Loucy (cell line): ENCODE results near the gene ZNF480.

Source experiments
- H2AFZ ChIP-seq: fragments of 200-600 bp; sonication (generic); 2 replicates; pipeline ENCODE4 v1.6.0; 2016; ENCODE audit warnings: antibody characterized with exemption, mild to moderate bottlenecking, low read length, moderate library complexity
- H3F3A ChIP-seq: fragments of 200-600 bp; 2 replicates; pipeline ENCODE4 v1.6.0; 2016; ENCODE audit warnings: antibody characterized with exemption, low read depth, mild to moderate bottlenecking
- H3K27me3 ChIP-seq: fragments of 200-600 bp; sonication (generic); 2 replicates; pipeline ENCODE4 v1.6.1; 2014; ENCODE audit warnings: low read length, mild to moderate bottlenecking; ENCODE audit not compliant: insufficient read depth, poor library complexity, severe bottlenecking
- H3K36me3 ChIP-seq: fragments of 200-600 bp; sonication (generic); 2 replicates; pipeline ENCODE4 v1.6.1; 2016; ENCODE audit warnings: low read length; ENCODE audit not compliant: insufficient read depth
- H3K4me1 ChIP-seq: fragments of 200-600 bp; sonication (generic); 2 replicates; pipeline ENCODE4 v1.5.1; 2014; ENCODE audit warnings: low read length, mild to moderate bottlenecking; ENCODE audit not compliant: insufficient read depth, poor library complexity, severe bottlenecking
- H3K4me2 ChIP-seq: fragments of 200-600 bp; sonication (generic); 2 replicates; pipeline ENCODE4 v1.6.0; 2014; ENCODE audit warnings: antibody characterized with exemption, low read length, low read depth, mild to moderate bottlenecking; ENCODE audit not compliant: poor library complexity, severe bottlenecking
- H3K4me3 ChIP-seq: fragments of 200-600 bp; sonication (generic); 2 replicates; pipeline ENCODE4 v1.5.1; 2014; ENCODE audit warnings: low read length, mild to moderate bottlenecking, mixed read lengths; ENCODE audit not compliant: poor library complexity, severe bottlenecking
- H3K79me2 ChIP-seq: fragments of 200-600 bp; sonication (generic); 2 replicates; pipeline ENCODE4 v1.6.1; 2014; ENCODE audit warnings: low read length; ENCODE audit not compliant: insufficient read depth
- H3K9ac ChIP-seq: fragments of 200-600 bp; sonication (generic); 2 replicates; pipeline ENCODE4 v1.6.0; 2014; ENCODE audit warnings: mild to moderate bottlenecking, low read depth, low read length, moderate library complexity; ENCODE audit not compliant: poor library complexity, severe bottlenecking
- H3K9me2 ChIP-seq: fragments of 200-600 bp; sonication (generic); replicated peaks from 2 replicates; pipeline ENCODE4 v1.6.1; 2016; ENCODE audit warnings: low read depth, low read length, mixed read lengths
- H3K9me3 ChIP-seq: fragments of 200-600 bp; sonication (generic); 2 replicates; pipeline ENCODE4 v1.6.1; 2014; ENCODE audit warnings: mild to moderate bottlenecking, antibody characterized with exemption, low read length, low read depth; ENCODE audit not compliant: insufficient read depth
- H4K20me1 ChIP-seq: fragments of 200-600 bp; sonication (generic); 2 replicates; pipeline ENCODE4 v1.6.0; 2014; ENCODE audit warnings: antibody characterized with exemption, low read length, mild to moderate bottlenecking; ENCODE audit not compliant: insufficient read depth, poor library complexity, severe bottlenecking
- EZH2phosphoT487 ChIP-seq: fragments of 200-600 bp; IDR thresholded peaks from 2 replicates; pipeline ENCODE4 v1.6.1; 2018; ENCODE audit warnings: antibody characterized with exemption, mild to moderate bottlenecking, moderate library complexity, borderline replicate concordance
- TF ChIP-seq, protein P1 (sequence below): fragments of 200-600 bp; sonication (generic); conservative IDR thresholded peaks from 2 replicates; pipeline ENCODE4 v1.5.1; 2014; ENCODE audit warnings: mild to moderate bottlenecking, antibody characterized with exemption, low read length

ZNF480 gene

GRCh38 chr19:52274191-52274590 is 22.8 kb upstream of the ZNF480 start:
- Histone ChIP-seq H3K9me3 (no peaks in the 10 kb centered on the region), H3K36me3 (no peaks in the 10 kb centered on the region), H3K4me3 (no peak overlapping the region), H3K27me3 (no peaks in the 10 kb centered on the region), H2AFZ (no peak overlapping the region), H3K4me1 (peaks cover 45% of the 10 kb centered on the region), H3K79me2 (peaks cover 96% of the 10 kb centered on the region), H3F3A (no peaks in the 10 kb centered on the region), H4K20me1 (peaks cover 64% of the 10 kb centered on the region), H3K9ac (no peak overlapping the region), H3K9me2 (no peaks in the 10 kb centered on the region), H3K4me2 (peak overlapping the region; percentile 35)
- TF ChIP-seq EZH2phosphoT487 = no peak
- TF ChIP-seq, protein P1, sequence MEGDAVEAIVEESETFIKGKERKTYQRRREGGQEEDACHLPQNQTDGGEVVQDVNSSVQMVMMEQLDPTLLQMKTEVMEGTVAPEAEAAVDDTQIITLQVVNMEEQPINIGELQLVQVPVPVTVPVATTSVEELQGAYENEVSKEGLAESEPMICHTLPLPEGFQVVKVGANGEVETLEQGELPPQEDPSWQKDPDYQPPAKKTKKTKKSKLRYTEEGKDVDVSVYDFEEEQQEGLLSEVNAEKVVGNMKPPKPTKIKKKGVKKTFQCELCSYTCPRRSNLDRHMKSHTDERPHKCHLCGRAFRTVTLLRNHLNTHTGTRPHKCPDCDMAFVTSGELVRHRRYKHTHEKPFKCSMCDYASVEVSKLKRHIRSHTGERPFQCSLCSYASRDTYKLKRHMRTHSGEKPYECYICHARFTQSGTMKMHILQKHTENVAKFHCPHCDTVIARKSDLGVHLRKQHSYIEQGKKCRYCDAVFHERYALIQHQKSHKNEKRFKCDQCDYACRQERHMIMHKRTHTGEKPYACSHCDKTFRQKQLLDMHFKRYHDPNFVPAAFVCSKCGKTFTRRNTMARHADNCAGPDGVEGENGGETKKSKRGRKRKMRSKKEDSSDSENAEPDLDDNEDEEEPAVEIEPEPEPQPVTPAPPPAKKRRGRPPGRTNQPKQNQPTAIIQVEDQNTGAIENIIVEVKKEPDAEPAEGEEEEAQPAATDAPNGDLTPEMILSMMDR = no peak

- Histone ChIP-seq H3K9me3 (no peaks in the 10 kb centered on the region), H4K20me1 (peaks cover 72% of the 10 kb centered on the region), H3K36me3 (no peaks in the 10 kb centered on the region)
These were observed 21.0 kb upstream of the ZNF480 start for GRCh38 chr19:52275988-52276387.

DNA sequence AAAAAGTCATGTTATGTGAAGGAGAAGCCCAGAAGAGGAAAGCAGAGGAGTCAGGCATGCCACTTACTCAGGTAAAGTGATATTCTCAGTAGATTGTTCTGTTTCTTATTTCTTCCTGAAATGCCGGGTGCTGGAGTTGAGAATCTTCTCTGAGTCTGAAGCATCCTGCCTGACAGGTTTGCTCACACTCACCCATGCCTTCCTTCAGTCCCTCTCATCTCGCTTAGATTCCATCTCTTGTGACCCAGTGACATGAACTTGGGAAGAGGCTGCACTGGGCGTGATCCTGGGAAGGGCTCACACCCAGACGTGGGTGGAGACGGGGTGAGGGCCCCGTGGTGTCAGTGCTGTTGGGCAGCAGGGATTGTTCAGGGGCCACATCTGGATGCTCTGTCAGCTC is 19.5 kb upstream of the ZNF480 start:
- no peak overlapping the region for H2AFZ ChIP-seq
- H4K20me1 ChIP-seq = peaks cover 71% of the 10 kb centered on the region
- H3K4me3 ChIP-seq = no peak overlapping the region
- H3K9me3 ChIP-seq = no peaks in the 10 kb centered on the region
- peaks cover 95% of the 10 kb centered on the region for H3K79me2 ChIP-seq
- peak overlapping the region; percentile 24 for H3K4me2 ChIP-seq
- no peaks in the 10 kb centered on the region for H3K27me3 ChIP-seq
- no peaks in the 10 kb centered on the region for H3F3A ChIP-seq
- H3K4me1 ChIP-seq = peaks cover 32% of the 10 kb centered on the region
- peaks cover 4% of the 10 kb centered on the region; the same call in 1 of the 2 replicates for H3K36me3 ChIP-seq
- H3K9ac ChIP-seq = no peak overlapping the region
- no peaks in the 10 kb centered on the region for H3K9me2 ChIP-seq
- TF ChIP-seq, protein P1 = no peak
- no peak for TF ChIP-seq EZH2phosphoT487

More at GRCh38 chr19:52275988-52276387, 21.0 kb upstream of the ZNF480 start:
- Histone ChIP-seq H3K4me1 (peaks cover 40% of the 10 kb centered on the region), H3K4me3 (peak overlapping the region; percentile 16), H3K79me2 (peaks cover 96% of the 10 kb centered on the region), H3K9me2 (no peaks in the 10 kb centered on the region), H3K27me3 (no peaks in the 10 kb centered on the region), H2AFZ (no peak overlapping the region), H3K9ac (no peak overlapping the region), H3K4me2 (peak overlapping the region; percentile 40), H3F3A (no peaks in the 10 kb centered on the region)
- no peak for TF ChIP-seq EZH2phosphoT487
- TF ChIP-seq, protein P1 = no peak
